Karpas-422 (cell line): Measurements from ENCODE around the gene ADAM33. TPM values are rescaled to one million over a fixed set of nuclear protein-coding genes. Genes with fewer than 3 reads are reported as not detected.

Experiments used
- DNase-seq: peaks from one replicate; pipeline ENCODE4 v3.0.0-alpha.2; 2015
- H2AFZ ChIP-seq: fragments of 200-600 bp; sonication (generic); 2 replicates; pipeline ENCODE4 v1.6.1; 2014; ENCODE audit warnings: antibody characterized with exemption, low read length, mixed read lengths
- H3K27ac ChIP-seq: fragments of 200-600 bp; sonication (generic); 2 replicates; pipeline ENCODE4 v1.5.1; 2014; ENCODE audit warnings: mild to moderate bottlenecking, low read length, moderate library complexity
- H3K27me3 ChIP-seq: fragments of 200-600 bp; sonication (generic); 2 replicates; pipeline ENCODE4 v1.6.1; 2014; ENCODE audit warnings: low read length, mixed read lengths
- H3K36me3 ChIP-seq: fragments of 200-600 bp; sonication (generic); 2 replicates; pipeline ENCODE4 v1.6.1; 2014; ENCODE audit warnings: low read length, mixed read lengths; ENCODE audit not compliant: insufficient read depth
- H3K4me1 ChIP-seq: fragments of 200-600 bp; sonication (generic); 2 replicates; pipeline ENCODE4 v1.6.1; 2014; ENCODE audit warnings: mild to moderate bottlenecking, low read length, mixed read lengths
- H3K4me2 ChIP-seq: fragments of 200-600 bp; sonication (generic); 2 replicates; pipeline ENCODE4 v1.6.1; 2014; ENCODE audit warnings: low read length, low read depth, mild to moderate bottlenecking; ENCODE audit not compliant: poor library complexity, severe bottlenecking
- H3K4me3 ChIP-seq: fragments of 200-600 bp; sonication (generic); 2 replicates; pipeline ENCODE4 v1.5.1; 2014; ENCODE audit warnings: mild to moderate bottlenecking, antibody characterized with exemption, low read length, mixed read lengths
- H3K79me2 ChIP-seq: fragments of 200-600 bp; sonication (generic); 2 replicates; pipeline ENCODE4 v1.6.1; 2014; ENCODE audit warnings: mild to moderate bottlenecking, low read length, mixed read lengths
- H3K9ac ChIP-seq: fragments of 200-600 bp; sonication (generic); 2 replicates; pipeline ENCODE4 v1.6.0; 2014; ENCODE audit warnings: low read length
- H3K9me2 ChIP-seq: fragments of 200-600 bp; sonication (generic), shearing (Covaris generic); replicated peaks from 2 replicates; pipeline ENCODE4 v1.6.0; 2014; ENCODE audit warnings: mild to moderate bottlenecking, low read length, moderate library complexity; ENCODE audit not compliant: insufficient read depth
- H3K9me3 ChIP-seq: fragments of 300-700, 200-600 bp; sonication (generic); 2 replicates; pipeline ENCODE4 v1.6.1; 2014; ENCODE audit warnings: low read length, mixed read lengths
- H4K20me1 ChIP-seq: fragments of 200-600 bp; sonication (generic); 2 replicates; pipeline ENCODE4 v1.6.1; 2014; ENCODE audit warnings: mild to moderate bottlenecking, antibody characterized with exemption, low read length, low read depth; ENCODE audit not compliant: insufficient read depth
- total RNA-seq: library from RNA; depleted of rRNA; stranded (reverse); fragments of >200 nt; shearing (Covaris generic); gene quantifications from 2 replicates; pipeline ENCODE4 v1.2.3, GENCODE V29; 2014; ENCODE audit warnings: low replicate concordance

The ADAM33 gene
- total RNA-seq, 1 experiment from 2014 or later, result not detected

- Histone ChIP-seq H3K27ac (no peak overlapping the region), H2AFZ (no peak overlapping the region), H3K9me2 (no peaks in the 10 kb centered on the region), H3K9me3 (no peaks in the 10 kb centered on the region), H3K36me3 (no peaks in the 10 kb centered on the region), H3K27me3 (no peaks in the 10 kb centered on the region), H3K4me1 (no peaks in the 10 kb centered on the region), H3K4me2 (no peak overlapping the region), H3K4me3 (no peak overlapping the region), H3K79me2 (no peaks in the 10 kb centered on the region), H3K9ac (no peak overlapping the region), H4K20me1 (no peaks in the 10 kb centered on the region)
- DNase-seq, result no peak
Observed at GRCh38 chr20:3689978-3690377, 8.2 kb upstream of the ADAM33 start.

- H3K27me3 ChIP-seq, result no peaks in the 10 kb centered on the region
- no peak overlapping the region for H3K9ac ChIP-seq
- no peaks in the 10 kb centered on the region for H3K9me2 ChIP-seq
- DNase-seq, result peak; percentile 58
- no peak overlapping the region for H3K27ac ChIP-seq
- H3K4me1 ChIP-seq, result no peaks in the 10 kb centered on the region
- no peaks in the 10 kb centered on the region for H3K36me3 ChIP-seq
- no peaks in the 10 kb centered on the region for H4K20me1 ChIP-seq
- no peak overlapping the region for H2AFZ ChIP-seq
- no peak overlapping the region for H3K4me2 ChIP-seq
- H3K4me3 ChIP-seq, result no peak overlapping the region
- H3K9me3 ChIP-seq, result no peaks in the 10 kb centered on the region
- H3K79me2 ChIP-seq, result no peaks in the 10 kb centered on the region
Observed at GRCh38 chr20:3687655-3688054, 5.8 kb upstream of the ADAM33 start.

DNA sequence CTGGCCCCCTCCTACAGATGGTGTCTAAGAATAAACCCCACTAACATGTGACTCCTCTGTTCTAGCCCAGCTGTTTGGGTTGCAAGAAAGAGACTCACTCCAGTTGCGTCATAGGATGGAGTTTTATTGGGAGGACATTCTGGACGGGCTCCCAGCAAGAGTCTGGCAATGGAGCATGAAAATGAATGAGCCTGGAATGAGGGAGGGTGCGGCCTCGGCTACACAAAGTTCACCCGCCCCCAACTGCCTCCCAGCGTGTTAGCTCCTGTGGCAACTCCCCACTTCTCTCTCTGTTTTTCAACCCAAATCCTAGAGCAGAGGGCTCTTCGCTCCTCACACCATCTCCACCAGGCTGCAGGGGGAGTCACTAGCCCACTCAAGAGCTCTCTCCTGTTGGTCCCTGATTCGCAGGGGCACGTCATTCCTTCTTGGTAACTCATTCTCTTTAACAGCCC is 5.1 kb upstream of the ADAM33 start:
- H3K79me2 ChIP-seq, result no peaks in the 10 kb centered on the region
- H2AFZ ChIP-seq, result no peak overlapping the region
- H3K27ac ChIP-seq, result no peak overlapping the region
- no peak for DNase-seq
- H3K36me3 ChIP-seq, result no peaks in the 10 kb centered on the region
- no peaks in the 10 kb centered on the region for H3K4me1 ChIP-seq
- H3K9me2 ChIP-seq, result no peaks in the 10 kb centered on the region
- no peaks in the 10 kb centered on the region for H3K27me3 ChIP-seq
- no peak overlapping the region for H3K4me2 ChIP-seq
- no peak overlapping the region for H3K4me3 ChIP-seq
- H3K9ac ChIP-seq, result no peak overlapping the region
- no peaks in the 10 kb centered on the region for H4K20me1 ChIP-seq
- H3K9me3 ChIP-seq, result no peaks in the 10 kb centered on the region

- DNase-seq, result no peak
- Histone ChIP-seq H3K27ac (no peak overlapping the region), H3K4me1 (no peaks in the 10 kb centered on the region), H2AFZ (no peak overlapping the region), H3K9me2 (no peaks in the 10 kb centered on the region), H3K4me2 (no peak overlapping the region), H3K9ac (no peak overlapping the region), H4K20me1 (no peaks in the 10 kb centered on the region), H3K4me3 (no peak overlapping the region), H3K9me3 (no peaks in the 10 kb centered on the region), H3K79me2 (no peaks in the 10 kb centered on the region), H3K27me3 (no peaks in the 10 kb centered on the region), H3K36me3 (no peaks in the 10 kb centered on the region)
Observed at GRCh38 chr20:3686421-3686820, 4.6 kb upstream of the ADAM33 start.

DNA sequence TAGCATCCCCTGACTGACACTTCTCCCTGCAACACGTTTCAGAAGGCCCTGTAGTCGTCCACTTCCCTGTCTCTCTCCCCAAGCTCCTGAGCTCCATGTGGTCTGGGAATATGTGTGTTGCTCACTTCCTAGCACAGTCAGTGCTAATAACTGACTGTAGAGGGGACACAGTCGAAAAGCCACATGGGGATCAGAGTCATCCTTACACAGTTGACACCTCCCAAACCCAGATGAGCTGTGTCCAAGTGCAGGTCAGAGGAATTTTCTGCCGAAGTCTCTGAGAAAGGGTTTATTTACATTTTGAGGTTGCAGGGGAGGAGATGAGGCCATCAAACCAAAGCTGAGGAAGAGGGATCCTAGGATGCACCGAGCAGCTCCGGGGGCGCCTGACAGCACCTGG is 3.5 kb upstream of the ADAM33 start:
- no peak overlapping the region for H3K9ac ChIP-seq
- no peak overlapping the region for H3K27ac ChIP-seq
- H3K4me2 ChIP-seq, result no peak overlapping the region
- H3K79me2 ChIP-seq, result no peaks in the 10 kb centered on the region
- no peaks in the 10 kb centered on the region for H3K9me2 ChIP-seq
- no peaks in the 10 kb centered on the region for H4K20me1 ChIP-seq
- no peaks in the 10 kb centered on the region for H3K4me1 ChIP-seq
- no peak overlapping the region for H3K4me3 ChIP-seq
- no peaks in the 10 kb centered on the region for H3K9me3 ChIP-seq
- H3K36me3 ChIP-seq, result no peaks in the 10 kb centered on the region
- H2AFZ ChIP-seq, result no peak overlapping the region
- H3K27me3 ChIP-seq, result no peaks in the 10 kb centered on the region
- no peak for DNase-seq

GRCh38 chr20:3681352-3681930 is 369 bp downstream of the ADAM33 start:
- H3K27ac ChIP-seq, result no peak overlapping the region
- no peaks in the 10 kb centered on the region for H3K36me3 ChIP-seq
- no peaks in the 10 kb centered on the region for H3K9me3 ChIP-seq
- no peak for DNase-seq
- no peak overlapping the region for H3K4me2 ChIP-seq
- no peak overlapping the region for H3K4me3 ChIP-seq
- no peaks in the 10 kb centered on the region for H3K79me2 ChIP-seq
- H2AFZ ChIP-seq, result no peak overlapping the region
- no peak overlapping the region for H3K9ac ChIP-seq
- H4K20me1 ChIP-seq, result no peaks in the 10 kb centered on the region
- H3K9me2 ChIP-seq, result no peaks in the 10 kb centered on the region
- H3K27me3 ChIP-seq, result no peaks in the 10 kb centered on the region
- no peaks in the 10 kb centered on the region for H3K4me1 ChIP-seq

- Histone ChIP-seq H3K4me2 (no peak overlapping the region), H3K36me3 (no peaks in the 10 kb centered on the region), H3K27ac (no peak overlapping the region), H3K27me3 (no peaks in the 10 kb centered on the region), H3K4me3 (no peak overlapping the region), H3K4me1 (no peaks in the 10 kb centered on the region), H2AFZ (no peak overlapping the region), H3K9me2 (no peaks in the 10 kb centered on the region), H3K9me3 (no peaks in the 10 kb centered on the region), H3K9ac (no peak overlapping the region), H3K79me2 (no peaks in the 10 kb centered on the region), H4K20me1 (no peaks in the 10 kb centered on the region)
- DNase-seq, result no peak
Observed at GRCh38 chr20:3680701-3681351, 984 bp downstream of the ADAM33 start.

GRCh38 chr20:3679749-3680700 is 1.8 kb downstream of the ADAM33 start:
- Histone ChIP-seq H3K4me3 (no peak overlapping the region), H3K4me1 (no peaks in the 10 kb centered on the region), H3K9me2 (no peaks in the 10 kb centered on the region), H3K9ac (no peak overlapping the region), H4K20me1 (no peaks in the 10 kb centered on the region), H2AFZ (no peak overlapping the region), H3K79me2 (no peaks in the 10 kb centered on the region), H3K27ac (no peak overlapping the region), H3K36me3 (no peaks in the 10 kb centered on the region), H3K9me3 (no peaks in the 10 kb centered on the region), H3K4me2 (no peak overlapping the region), H3K27me3 (no peaks in the 10 kb centered on the region)
- no peak for DNase-seq
